Uterine smooth muscle cell (primary cell): ENCODE data around the gene BMP8A. TPM values are rescaled to one million over a fixed set of nuclear protein-coding genes. Genes with fewer than 3 reads are reported as not detected.

Experiments
- total RNA-seq: library from RNA; depleted of rRNA; stranded (reverse); fragments of >200 nt; gene quantifications from 2 replicates; pipeline ENCODE4 v1.2.3, GENCODE V29; 2014

The BMP8A gene
- 0.11 and 0.25 TPM in 2 replicates for total RNA-seq

GRCh38 chr1:39491146-39491921, at the start of gene BMP8A:
TSS of gene BMP8A (plus strand) at chr1:39491636. CDS start at chr1:39491992, 356 bp downstream.

Other genes starting within 250 kb of the BMP8A start
- gene PABPC4, start 85.2 kb downstream of the BMP8A start, total RNA-seq: 190 and 263 TPM in 2 replicates
- 0.12 TPM in 1 of 2 replicates, not detected in the other for gene HEYL, start 148.0 kb downstream of the BMP8A start, total RNA-seq
- not detected in 2 replicates for gene NT5C1A, start 180.5 kb downstream of the BMP8A start, total RNA-seq
- not detected in 2 replicates for gene HPCAL4, start 199.8 kb downstream of the BMP8A start, total RNA-seq
- gene PPIE, start 247.2 kb downstream of the BMP8A start, total RNA-seq: 36.2 and 44.4 TPM in 2 replicates